ACHN (cell line): ENCODE results near the gene MTTP.

Source experiments
- DNase-seq: peaks from one replicate; pipeline ENCODE4 v3.0.0-alpha.2; 2015
- in situ Hi-C: cut with HindIII; loops from 2 replicates; pipeline ENCODE4 v1.10.0; 2017; ENCODE audit warnings: low sequenced_read_pairs, low pct_ligation_motif_present, low pct_unique_long_range_greater_than_20kb

Gene MTTP

DNA sequence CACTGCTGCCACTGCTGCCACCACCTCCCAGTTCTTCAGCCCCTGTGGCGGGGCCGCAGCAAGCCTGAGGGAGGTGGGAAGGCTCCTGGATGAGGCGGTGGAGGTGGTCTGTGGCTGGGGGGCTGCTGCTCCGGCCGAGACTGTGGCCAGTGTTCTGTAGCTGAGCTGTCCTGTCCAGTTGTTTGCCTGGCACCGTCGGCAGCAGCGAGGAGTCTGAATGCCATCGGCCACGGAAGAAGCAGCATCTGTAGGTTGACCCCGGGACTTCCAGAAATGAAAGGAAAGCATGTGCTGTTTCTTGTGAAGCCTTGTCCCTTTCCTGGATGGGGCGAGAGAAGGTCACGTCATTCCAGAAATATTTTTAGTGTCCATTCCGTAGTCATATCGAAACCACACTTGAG lies 79.7 kb downstream of the MTTP start:
- in situ Hi-C loops, result no loop called here

DNA sequence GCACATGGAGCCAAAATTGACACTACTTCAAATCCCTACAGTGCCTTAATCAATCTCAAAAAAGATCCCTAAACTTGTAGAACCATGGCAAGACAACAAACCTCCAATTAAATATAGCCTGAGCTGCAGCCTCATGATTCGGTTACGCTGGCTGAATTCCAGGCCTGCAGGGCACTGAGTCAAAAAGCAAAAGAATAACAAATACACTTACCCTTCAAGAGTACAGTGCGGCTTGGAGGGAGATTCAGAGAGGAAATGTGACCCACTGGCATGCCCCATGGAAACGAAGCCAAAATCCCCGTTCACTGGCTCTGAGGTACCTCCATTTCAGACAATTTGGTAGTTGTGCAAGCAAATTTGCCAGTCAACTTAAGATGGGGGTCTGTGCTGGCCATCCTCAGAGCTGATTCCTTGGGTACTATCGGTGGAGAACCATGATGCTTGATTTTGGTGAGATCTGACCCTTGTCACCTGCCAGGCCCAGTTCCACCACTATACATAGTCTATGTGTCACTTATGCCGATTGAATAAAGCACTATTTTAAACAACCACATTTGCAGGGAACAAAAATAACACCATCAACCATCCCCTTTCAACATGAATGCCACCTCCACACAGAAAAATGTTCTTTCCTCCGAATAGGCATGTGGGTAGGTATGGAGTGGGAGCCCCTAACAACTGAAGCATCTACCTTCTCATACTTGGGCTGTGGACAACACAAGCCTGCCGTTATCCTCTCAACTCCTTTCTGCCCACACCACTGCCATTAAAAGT lies 80.9 kb downstream of the MTTP start:
- in situ Hi-C loops, result no loop called here
- no peak for DNase-seq

More for the DNA sequence above, 79.7 kb downstream of the MTTP start:
- DNase-seq, result no peak

- DNase-seq, result no peak
- in situ Hi-C loops, result no loop called here
Measured at GRCh38 chr4:99657798-99658197, 83.2 kb downstream of the MTTP start, which contains the start of gene C4orf54. TSS of gene C4orf54 (minus strand) at chr4:99657828. CDS start at chr4:99654648, 3,180 bp downstream.

DNA sequence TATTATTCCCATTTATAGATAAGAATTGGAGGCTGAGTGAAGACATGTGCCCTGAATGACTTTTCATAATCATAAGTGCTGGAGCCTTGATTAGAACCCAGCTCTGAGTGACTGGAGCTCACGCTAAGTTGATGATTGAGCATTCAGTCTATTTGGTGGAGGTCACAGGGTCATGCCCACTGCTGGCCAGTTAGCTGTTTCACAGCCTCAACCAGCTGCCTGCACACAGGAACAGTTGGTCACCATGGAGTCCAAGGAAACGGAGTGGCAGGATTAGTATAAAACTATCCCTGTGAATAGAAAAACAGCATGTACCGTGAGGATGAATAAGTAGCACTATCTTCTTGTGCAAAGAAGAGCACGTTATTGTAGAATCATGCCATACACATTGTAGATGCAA lies 84.0 kb downstream of the MTTP start:
- DNase-seq, result no peak
- in situ Hi-C loops, result no loop called here

- in situ Hi-C loops, result no loop called here
- no peak for DNase-seq
Measured at GRCh38 chr4:99661907-99662306, 87.3 kb downstream of the MTTP start.

- in situ Hi-C loops, result no loop called here
Measured at GRCh38 chr4:99664716-99665115, 90.1 kb downstream of the MTTP start.

DNA sequence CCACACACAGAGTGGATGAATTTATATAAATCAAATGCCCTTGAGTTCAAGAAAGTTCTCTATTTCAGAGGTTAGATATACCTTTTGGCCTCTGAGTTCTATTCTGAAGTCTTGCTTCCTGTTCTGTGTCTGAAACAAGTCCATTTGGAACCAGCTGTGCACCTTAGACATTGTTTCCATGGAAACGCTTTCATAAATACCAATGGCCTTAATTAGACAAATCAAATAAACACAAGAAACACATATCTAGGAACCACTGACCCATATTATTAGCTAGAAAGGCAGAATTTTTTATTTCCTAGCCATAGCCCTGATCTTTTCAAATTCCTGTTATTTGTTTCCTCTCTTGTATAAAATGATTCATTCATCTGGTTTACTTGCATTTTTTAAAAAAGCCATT lies 91.4 kb downstream of the MTTP start:
- in situ Hi-C loops, result no loop called here
- no peak for DNase-seq

More at GRCh38 chr4:99664716-99665115, 90.1 kb downstream of the MTTP start:
- DNase-seq, result no peak

GRCh38 chr4:99668472-99668871 lies 93.8 kb downstream of the MTTP start:
- in situ Hi-C loops, result no loop called here

DNA sequence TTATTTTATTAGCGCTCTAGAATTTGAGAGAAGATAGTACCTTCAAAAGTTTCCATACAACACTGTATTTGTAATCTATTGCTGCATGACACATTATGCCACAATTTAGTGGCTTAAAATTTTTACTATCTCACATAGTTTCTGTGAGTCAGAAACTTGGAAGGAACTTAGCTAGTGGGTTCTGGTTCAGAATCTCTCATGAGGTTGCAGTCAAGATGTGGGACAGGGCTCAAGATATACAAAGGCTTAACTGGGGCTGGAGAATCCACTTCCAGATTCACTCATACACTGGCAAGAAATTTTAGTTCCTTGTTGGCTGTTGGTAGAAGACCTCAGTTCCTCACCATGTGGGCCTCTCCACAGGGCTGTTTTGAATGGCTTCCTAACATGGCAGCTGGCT lies 94.5 kb downstream of the MTTP start:
- in situ Hi-C loops, result no loop called here
- DNase-seq, result no peak

More at GRCh38 chr4:99668472-99668871, 93.8 kb downstream of the MTTP start:
- DNase-seq, result no peak

GRCh38 chr4:99670409-99671073 lies 95.9 kb downstream of the MTTP start:
- in situ Hi-C loops, result no loop called here
- DNase-seq, result no peak
